GM23338 (cell line): ENCODE measurements around the gene KCTD13. TPM values are rescaled to one million over a fixed set of nuclear protein-coding genes. Genes with fewer than 3 reads are reported as not detected.

Experiments
- CTCF ChIP-seq, 2 experiments: fragments of 200-600 bp in 1 of 2; sonication (generic) in 1 of 2; conservative IDR thresholded peaks; 2 replicates each; pipeline versions ENCODE4 v1.5.1 to v1.6.1; 2016 to 2017; ENCODE audit warnings: antibody characterized with exemption in 2 of 2, low read depth in 2 of 2, mild to moderate bottlenecking in 2 of 2, moderate library complexity in 1 of 2
- ETS1 ChIP-seq: IDR thresholded peaks from 2 replicates; pipeline ENCODE4 v1.6.1; 2016; ENCODE audit warnings: antibody characterized with exemption
- EZH2 ChIP-seq: fragments of 200-600 bp; sonication (generic); IDR thresholded peaks from one replicate; pipeline ENCODE4 v1.8.0; 2017; ENCODE audit warnings: antibody characterized with exemption, mild to moderate bottlenecking, low read depth; ENCODE audit not compliant: unreplicated experiment
- JUNB ChIP-seq: IDR thresholded peaks from one replicate; pipeline ENCODE4 v1.6.1; 2016; ENCODE audit warnings: antibody characterized with exemption; ENCODE audit not compliant: unreplicated experiment
- NANOG ChIP-seq: IDR thresholded peaks from 2 replicates; pipeline ENCODE4 v1.6.1; 2016; ENCODE audit warnings: antibody characterized with exemption, borderline replicate concordance
- ZNF331 ChIP-seq: fragments of 250-450 bp; sonication (Bioruptor Pico); IDR thresholded peaks from 2 replicates; pipeline ENCODE4 v1.5.0; 2020; ENCODE audit warnings: low read depth, mild to moderate bottlenecking, moderate library complexity
- ZNF462 ChIP-seq: fragments of 250-450 bp; sonication (Bioruptor Pico); IDR thresholded peaks from 2 replicates; pipeline ENCODE4 v1.5.0; 2020; ENCODE audit warnings: mild to moderate bottlenecking, moderate library complexity
- polyA plus RNA-seq: library from polyadenylated mRNA; unstranded; fragments of >200 nt; fragmentation: Nextera tagmentation; extraction: Ambion mirVana; gene quantifications from 2 replicates; pipeline ENCODE4 v1.2.1, GENCODE V29; 2016
- total RNA-seq: library from RNA; depleted of rRNA; stranded (reverse); fragments of >200 nt; shearing (Covaris generic); gene quantifications from 2 replicates; pipeline ENCODE4 v1.2.3, GENCODE V29; 2014

Gene KCTD13
- total and polyA plus RNA-seq, 2 experiments from 2014 or later: 10.1 to 12.2 TPM

GRCh38 chr16:29968205-29968604 is 42.2 kb upstream of the KCTD13 start (continued):
- no peak for TF ChIP-seq ZNF462 (CRISPR knock-in tag)
- no peak for TF ChIP-seq CTCF (conservative IDR thresholded peaks at IDR 0.05; ENCODE audit: low read depth in 2 of 2)
- TF ChIP-seq JUNB: no peak
- TF ChIP-seq NANOG: no peak
- TF ChIP-seq ETS1: no peak
- TF ChIP-seq ZNF331 (CRISPR knock-in tag): no peak
- TF ChIP-seq EZH2: no peak
